Stomach (tissue), 4 donors: Measurements from ENCODE around the gene CEBPB.

Experiments
- POLR2A ChIP-seq, 4 donors: fragments of 450-650 bp; IDR thresholded peaks; one replicate each; pipeline ENCODE4 v1.6.1; 2016; ENCODE audit warnings: antibody characterized with exemption in 4 of 4, control low read depth in 2 of 4, mild to moderate bottlenecking in 1 of 4, moderate library complexity in 1 of 4
- TF ChIP-seq, protein P1 (sequence below), 7 experiments: fragments of 450-650 bp in 4 of 7; fragments of 200-600 bp in 3 of 7; sonication (generic) in 3 of 7; IDR thresholded peaks; one replicate each; pipeline ENCODE4 v1.5.1; 2016 to 2019; ENCODE audit warnings: antibody characterized with exemption in 7 of 7, control low read depth in 2 of 7, mild to moderate bottlenecking in 1 of 7

GRCh38 chr20:50190251-50191064 lies at the start of gene CEBPB:
- TF ChIP-seq, protein P1, sequence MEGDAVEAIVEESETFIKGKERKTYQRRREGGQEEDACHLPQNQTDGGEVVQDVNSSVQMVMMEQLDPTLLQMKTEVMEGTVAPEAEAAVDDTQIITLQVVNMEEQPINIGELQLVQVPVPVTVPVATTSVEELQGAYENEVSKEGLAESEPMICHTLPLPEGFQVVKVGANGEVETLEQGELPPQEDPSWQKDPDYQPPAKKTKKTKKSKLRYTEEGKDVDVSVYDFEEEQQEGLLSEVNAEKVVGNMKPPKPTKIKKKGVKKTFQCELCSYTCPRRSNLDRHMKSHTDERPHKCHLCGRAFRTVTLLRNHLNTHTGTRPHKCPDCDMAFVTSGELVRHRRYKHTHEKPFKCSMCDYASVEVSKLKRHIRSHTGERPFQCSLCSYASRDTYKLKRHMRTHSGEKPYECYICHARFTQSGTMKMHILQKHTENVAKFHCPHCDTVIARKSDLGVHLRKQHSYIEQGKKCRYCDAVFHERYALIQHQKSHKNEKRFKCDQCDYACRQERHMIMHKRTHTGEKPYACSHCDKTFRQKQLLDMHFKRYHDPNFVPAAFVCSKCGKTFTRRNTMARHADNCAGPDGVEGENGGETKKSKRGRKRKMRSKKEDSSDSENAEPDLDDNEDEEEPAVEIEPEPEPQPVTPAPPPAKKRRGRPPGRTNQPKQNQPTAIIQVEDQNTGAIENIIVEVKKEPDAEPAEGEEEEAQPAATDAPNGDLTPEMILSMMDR (IDR thresholded peaks at IDR 0.05): peak in 5 of 7 experiments; percentile 60 to 87 (median 78)
- peak in 2 of 4 donors; percentile 64 to 94 for TF ChIP-seq POLR2A (IDR thresholded peaks at IDR 0.05)
